ENCODE data around the gene SCYL3. TPM values are rescaled to one million over a fixed set of nuclear protein-coding genes. Genes with fewer than 3 reads are reported as not detected.

Gene SCYL3
- polyA plus RNA-seq, 1 of the 3 experiments (the other 2 are of a cell fraction) = 5.9 TPM

GRCh38 chr1:169874229-169874628 lies 19.5 kb downstream of the SCYL3 start:
- Histone ChIP-seq H3K9me3 (no peaks in the 10 kb centered on the region), H3K4me2 (peak overlapping the region; percentile 50; the same call in 1 of the 2 replicates), H3K36me3 (replicated peaks in 1 of 2; ENCODE audit: control insufficient read depth in 1 of 2, insufficient read depth in 2 of 2, low read length in 1 of 2) (peaks cover 59 to 63% of the 10 kb centered on the region in 2 experiments), H3K27me3 (ENCODE audit: insufficient read depth) (no peaks in the 10 kb centered on the region), H3F3A (replicated peaks; ENCODE audit: insufficient read depth) (peaks cover 42% of the 10 kb centered on the region), H2AFZ (ENCODE audit: low read depth) (no peak overlapping the region), H3K9me2 (no peaks in the 10 kb centered on the region), H3K9ac (peak overlapping the region; percentile 27; the same call in 1 of the 2 replicates), H3K4me1 (ENCODE audit: control insufficient read depth in 1 of 2, insufficient read depth in 2 of 2, low read depth in 1 of 2, low read length in 1 of 2) (peaks cover 4 to 35% of the 10 kb centered on the region in 2 experiments; a peak in 3 of 4 replicates), H4K20me1 (ENCODE audit: insufficient read depth) (no peaks in the 10 kb centered on the region), H3K27ac (ENCODE audit: low read depth in 2 of 2, low read length in 1 of 2) (peak overlapping the region; percentile 80 to 83; a peak in 3 of 4 replicates), H3K4me3 (ENCODE audit: low read depth in 2 of 2, low read length in 1 of 2) (no peak overlapping the region), H3K79me2 (ENCODE audit: insufficient read depth) (peaks cover 30% of the 10 kb centered on the region)
- POLR2A ChIA-PET = no interaction called here
- DNase-seq = no peak
- whole genome bisulfite sequencing (ENCODE audit: low lambda C conversion rate) = 54% methylated on average over 3 of the region's 3 CpGs
- CTCF ChIA-PET = no interaction called here
- TF ChIP-seq NFIC (IDR thresholded peaks at IDR 0.05; ENCODE audit: borderline replicate concordance) (peak; percentile 72), ELF1 (IDR thresholded peaks at IDR 0.05) (no peak), YY1 (IDR thresholded peaks at IDR 0.05; ENCODE audit: low read depth) (no peak), GATA2 (CRISPR knock-in tag; IDR thresholded peaks at IDR 0.05) (no peak), GABPA (IDR thresholded peaks at IDR 0.05; ENCODE audit: low read depth) (no peak), CTCF (IDR thresholded peaks at IDR 0.05) (no peak), CHD2 (IDR thresholded peaks at IDR 0.05; ENCODE audit: low read length, partially characterized antibody) (no peak), TEAD4 (IDR thresholded peaks at IDR 0.05; ENCODE audit: borderline replicate concordance, insufficient read depth) (peak; percentile 87), PBX3 (IDR thresholded peaks at IDR 0.05) (peak; percentile 82), ZBTB33 (IDR thresholded peaks at IDR 0.05; ENCODE audit: borderline replicate concordance, low read depth) (no peak), POLR2AphosphoS5 (IDR thresholded peaks at IDR 0.05; ENCODE audit: low read depth, low read length) (peak; percentile 59; the same call in 1 of the 2 replicates), SMC3 (IDR thresholded peaks at IDR 0.05; ENCODE audit: low read depth, low read length) (no peak), RCOR1 (IDR thresholded peaks at IDR 0.05; ENCODE audit: low read length) (no peak), NRF1 (IDR thresholded peaks at IDR 0.05; ENCODE audit: low read depth, low read length) (no peak), USF2 (IDR thresholded peaks at IDR 0.05; ENCODE audit: borderline replicate concordance, low read depth, low read length) (no peak), USF1 (IDR thresholded peaks at IDR 0.05; ENCODE audit: borderline replicate concordance, low read depth) (no peak), EZH2phosphoT487 (IDR thresholded peaks at IDR 0.05; ENCODE audit: borderline replicate concordance, low read depth) (no peak), TCF12 (IDR thresholded peaks at IDR 0.05) (peak; percentile 96), RXRA (IDR thresholded peaks at IDR 0.05; ENCODE audit: borderline replicate concordance, low read depth) (peak; percentile 78; the same call in 1 of the 2 replicates), MAX (IDR thresholded peaks at IDR 0.05; ENCODE audit: low read depth) (peak; percentile 76), MEF2A (IDR thresholded peaks at IDR 0.05; ENCODE audit: borderline replicate concordance, low read depth) (no peak), IRF3 (IDR thresholded peaks at IDR 0.05; ENCODE audit: low read depth, low read length) (no peak), JUND (IDR thresholded peaks at IDR 0.05) (peak; percentile 88), MXI1 (IDR thresholded peaks at IDR 0.05; ENCODE audit: low read depth, low read length) (no peak), FOXM1 (IDR thresholded peaks at IDR 0.05; ENCODE audit: low read depth) (peak; percentile 44; the same call in 1 of the 2 replicates), FOSL2 (IDR thresholded peaks at IDR 0.05; ENCODE audit: borderline replicate concordance, low read depth) (peak; percentile 95), TAF1 (IDR thresholded peaks at IDR 0.05; ENCODE audit: borderline replicate concordance, low read depth, low read length) (no peak), RFX5 (IDR thresholded peaks at IDR 0.05; ENCODE audit: low read length) (no peak)

Measured in SK-N-SH (cell line).